HepG2 (cell line): ENCODE results near the gene PIK3CB. TPM values are rescaled to one million over a fixed set of nuclear protein-coding genes. Genes with fewer than 3 reads are reported as not detected.
A peak's percentile ranks its signal among the peaks of the same experiment; 100 is the strongest.

ENCODE experiments used
- CENPBD1 ChIP-seq: sonication (generic); formaldehyde crosslinking; IDR thresholded peaks from 2 replicates; pipeline ENCODE4 v1.8.0; 2022; ENCODE audit warnings: missing genetic modification reagents, low read depth, mild to moderate bottlenecking, borderline replicate concordance
- DNMT3B ChIP-seq: conservative IDR thresholded peaks from 2 replicates; pipeline ENCODE4 v1.6.1; 2016; ENCODE audit warnings: missing biosample characterization, control low read depth
- GATAD1 ChIP-seq: IDR thresholded peaks from 2 replicates; pipeline ENCODE4 v1.6.1; 2016; ENCODE audit warnings: missing genetic modification reagents, missing compliant biosample characterization
- KDM1A ChIP-seq: IDR thresholded peaks from 2 replicates; pipeline ENCODE4 v1.6.1; 2016; ENCODE audit warnings: missing compliant biosample characterization
- KLF16 ChIP-seq, 2 experiments: sonication (generic) in 1 of 2; formaldehyde crosslinking in 1 of 2; IDR thresholded peaks; 2 replicates each; pipeline versions ENCODE4 v1.6.1 to v1.8.0; 2016 to 2023; ENCODE audit warnings: missing genetic modification reagents in 2 of 2, missing compliant biosample characterization in 1 of 2
- MAFG ChIP-seq: sonication (generic); formaldehyde crosslinking; IDR thresholded peaks from 2 replicates; pipeline ENCODE4 v1.5.1; 2020; ENCODE audit warnings: mild to moderate bottlenecking, missing genetic modification reagents
- MED8 ChIP-seq: sonication (generic); formaldehyde crosslinking; IDR thresholded peaks from 2 replicates; pipeline ENCODE4 v1.8.1; 2023; ENCODE audit warnings: mild to moderate bottlenecking, missing genetic modification reagents; ENCODE audit not compliant: insufficient replicate concordance
- MTA1 ChIP-seq: sonication (generic); formaldehyde crosslinking; IDR thresholded peaks from 2 replicates; pipeline ENCODE4 v1.4.0; 2020; ENCODE audit warnings: missing genetic modification reagents, mild to moderate bottlenecking, borderline replicate concordance
- NFYB ChIP-seq: sonication (generic); formaldehyde crosslinking; IDR thresholded peaks from 2 replicates; pipeline ENCODE4 v1.4.0; 2020; ENCODE audit warnings: missing genetic modification reagents
- RBFOX2 ChIP-seq: fragments of 200-400 bp; formaldehyde crosslinking; IDR thresholded peaks from 2 replicates; pipeline ENCODE4 v1.6.1; 2017; ENCODE audit warnings: low read depth, mild to moderate bottlenecking, low read length
- SAP130 ChIP-seq: IDR thresholded peaks from 2 replicates; pipeline ENCODE4 v1.6.1; 2016; ENCODE audit warnings: low read depth
- TEF ChIP-seq: sonication (generic); formaldehyde crosslinking; IDR thresholded peaks from 2 replicates; pipeline ENCODE4 v1.5.0; 2020; ENCODE audit warnings: missing genetic modification reagents
- ZEB1 ChIP-seq: IDR thresholded peaks from 2 replicates; pipeline ENCODE4 v1.6.1; 2012; ENCODE audit warnings: mild to moderate bottlenecking, low read depth, inconsistent platforms; ENCODE audit not compliant: insufficient replicate concordance
- ZFP62 ChIP-seq: sonication (generic); formaldehyde crosslinking; IDR thresholded peaks from 2 replicates; pipeline ENCODE4 v1.4.0; 2020; ENCODE audit warnings: missing genetic modification reagents
- ZFX ChIP-seq: sonication (generic); formaldehyde crosslinking; IDR thresholded peaks from 2 replicates; pipeline ENCODE4 v1.4.0; 2020; ENCODE audit warnings: mild to moderate bottlenecking, low read depth, missing genetic modification reagents, moderate library complexity
- ZNF44 ChIP-seq: sonication (generic); formaldehyde crosslinking; IDR thresholded peaks from 2 replicates; pipeline ENCODE4 v1.5.1; 2020; ENCODE audit warnings: mild to moderate bottlenecking, missing genetic modification reagents
- ZNF549 ChIP-seq: sonication (generic); formaldehyde crosslinking; IDR thresholded peaks from 2 replicates; pipeline ENCODE4 v1.5.0; 2020; ENCODE audit warnings: missing genetic modification reagents
- ZNF609 ChIP-seq: sonication (generic); formaldehyde crosslinking; IDR thresholded peaks from 2 replicates; pipeline ENCODE4 v1.4.0; 2020; ENCODE audit warnings: mild to moderate bottlenecking, missing genetic modification reagents, borderline replicate concordance
- ZNF703 ChIP-seq: sonication (generic); formaldehyde crosslinking; IDR thresholded peaks from 2 replicates; pipeline ENCODE4 v1.5.1; 2020; ENCODE audit warnings: missing genetic modification reagents, mild to moderate bottlenecking, moderate library complexity, borderline replicate concordance
- polyA plus RNA-seq, 8 experiments: library from polyadenylated mRNA; depleted of rRNA in 3 of 8; stranded (reverse) in 7 of 8; unstranded in 1 of 8; fragments of >200 nt; fragmentation: Illumina TruSeq in 4 of 8; extraction: Trizol in 4 of 8; gene quantifications; 2 replicates each; pipeline versions ENCODE4 v1.2.1 to v1.2.3, GENCODE V29; 2011 to 2016; ENCODE audit warnings: low read depth in 4 of 8, missing spikeins in 1 of 8, mixed read lengths in 1 of 8; ENCODE audit not compliant: insufficient read depth in 1 of 8
- total RNA-seq, 5 experiments: library from RNA; depleted of rRNA; stranded (reverse); fragments of >200 nt; fragmentation: Illumina TruSeq; extraction: Trizol; gene quantifications; 2 replicates each; pipeline ENCODE4 v1.2.3, GENCODE V29; 2016; ENCODE audit warnings: low read depth in 1 of 5
- TF ChIP-seq, protein P1 (sequence below): sonication (generic); formaldehyde crosslinking; IDR thresholded peaks from 2 replicates; pipeline ENCODE4 v1.5.0; 2020; ENCODE audit warnings: missing genetic modification reagents
- TF ChIP-seq, protein P2 (sequence below): IDR thresholded peaks from 2 replicates; pipeline ENCODE4 v1.6.1; 2016; ENCODE audit warnings: low read depth

The PIK3CB gene
- total and polyA plus RNA-seq, 2 of the 13 experiments (the other 11 are each of a cell fraction or from before 2014, with no cell fraction given): 6.6 to 18.7 TPM

DNA sequence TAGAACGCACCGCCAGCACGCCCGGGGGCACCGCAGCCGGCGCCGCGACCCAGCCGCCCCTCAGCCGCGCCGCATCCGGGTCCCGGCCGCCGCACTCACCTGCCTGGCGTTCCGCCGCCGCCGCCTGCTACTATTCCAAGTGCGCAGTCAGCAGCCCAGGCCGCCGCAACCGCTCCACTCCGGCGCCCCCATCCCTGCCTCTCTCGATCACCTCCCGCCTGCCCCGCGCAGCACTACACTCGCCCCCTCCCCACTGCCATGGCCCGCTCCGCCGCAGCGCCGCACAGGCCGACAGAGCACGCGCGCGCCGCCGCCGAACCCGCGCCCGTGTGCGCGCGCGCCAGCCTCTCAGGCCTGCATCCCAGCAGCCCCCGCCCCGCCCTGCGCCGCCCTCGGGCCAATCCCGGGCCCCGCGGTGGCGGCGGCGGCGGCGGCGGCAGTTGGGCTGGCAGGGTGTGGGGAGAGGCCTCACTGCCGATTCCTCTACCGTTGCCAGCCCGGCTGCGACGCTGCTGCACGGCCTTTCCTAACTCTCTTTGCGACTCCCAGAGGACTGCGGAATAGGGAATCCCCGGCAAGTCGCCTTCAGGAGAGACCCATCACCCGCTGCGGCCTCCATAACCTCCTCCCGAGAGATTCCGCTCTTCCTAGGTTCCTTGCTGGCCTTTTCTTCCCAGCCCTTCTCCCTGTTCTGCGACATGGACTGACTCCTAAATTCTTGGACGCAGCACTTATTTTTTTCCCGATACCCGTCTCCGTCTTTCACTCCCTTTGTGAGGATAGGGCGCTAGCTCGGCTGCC is at the start of gene PIK3CB (continued):
- TF ChIP-seq KLF16 (CRISPR knock-in tag; IDR thresholded peaks at IDR 0.05): 0 out of 4 replicates have a peak, but pooled peaks of 1 of the 2 experiments have one; percentile 20
- TF ChIP-seq GATAD1 (CRISPR knock-in tag): peak; percentile 1; the same call in 1 of the 2 replicates
- no peak; the same call in 1 of the 2 replicates for TF ChIP-seq CENPBD1 (CRISPR knock-in tag)
- 0 out of 2 replicates have a peak, but pooled peaks have one; percentile 9 for TF ChIP-seq ZNF609 (CRISPR knock-in tag)
- TF ChIP-seq, protein P1, sequence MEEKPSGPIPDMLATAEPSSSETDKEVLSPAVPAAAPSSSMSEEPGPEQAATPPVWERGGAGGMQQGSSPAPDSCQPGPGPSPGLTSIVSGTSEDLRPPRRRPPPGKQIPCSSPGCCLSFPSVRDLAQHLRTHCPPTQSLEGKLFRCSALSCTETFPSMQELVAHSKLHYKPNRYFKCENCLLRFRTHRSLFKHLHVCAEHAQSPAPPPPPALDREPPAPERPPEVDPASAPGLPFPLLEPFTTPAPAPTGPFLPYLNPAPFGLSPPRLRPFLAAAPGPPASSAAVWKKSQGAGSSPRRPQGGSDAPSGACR: 0 out of 2 replicates have a peak, but pooled peaks have one; percentile 1
- 0 out of 2 replicates have a peak, but pooled peaks have one; percentile 61 for TF ChIP-seq ZNF703 (CRISPR knock-in tag)
- TF ChIP-seq, protein P2, sequence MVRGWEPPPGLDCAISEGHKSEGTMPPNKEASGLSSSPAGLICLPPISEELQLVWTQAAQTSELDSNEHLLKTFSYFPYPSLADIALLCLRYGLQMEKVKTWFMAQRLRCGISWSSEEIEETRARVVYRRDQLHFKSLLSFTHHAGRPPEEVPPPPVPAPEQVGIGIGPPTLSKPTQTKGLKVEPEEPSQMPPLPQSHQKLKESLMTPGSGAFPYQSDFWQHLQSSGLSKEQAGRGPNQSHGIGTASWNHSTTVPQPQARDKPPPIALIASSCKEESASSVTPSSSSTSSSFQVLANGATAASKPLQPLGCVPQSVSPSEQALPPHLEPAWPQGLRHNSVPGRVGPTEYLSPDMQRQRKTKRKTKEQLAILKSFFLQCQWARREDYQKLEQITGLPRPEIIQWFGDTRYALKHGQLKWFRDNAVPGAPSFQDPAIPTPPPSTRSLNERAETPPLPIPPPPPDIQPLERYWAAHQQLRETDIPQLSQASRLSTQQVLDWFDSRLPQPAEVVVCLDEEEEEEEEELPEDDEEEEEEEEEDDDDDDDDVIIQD (CRISPR knock-in tag): no peak
- TF ChIP-seq ZNF44 (CRISPR knock-in tag): no peak
- peak; percentile 24; the same call in 1 of the 2 replicates for TF ChIP-seq NFYB (CRISPR knock-in tag)
- no peak for TF ChIP-seq ZFP62 (CRISPR knock-in tag)
- TF ChIP-seq MTA1 (CRISPR knock-in tag): no peak
- TF ChIP-seq TEF (CRISPR knock-in tag): peak; percentile 58; the same call in 1 of the 2 replicates
- TF ChIP-seq ZEB1: no peak
- no peak for TF ChIP-seq MED8 (CRISPR knock-in tag)
- TF ChIP-seq ZFX: peak; percentile 85
- peak; percentile 91 for TF ChIP-seq RBFOX2
- peak; percentile 52 for TF ChIP-seq SAP130
- TF ChIP-seq DNMT3B: no peak
- TF ChIP-seq KDM1A (CRISPR knock-in tag): no peak
- TF ChIP-seq ZNF549 (CRISPR knock-in tag): no peak
- TF ChIP-seq MAFG (CRISPR knock-in tag): no peak
